T-cell (primary cell): ENCODE measurements around the gene QSOX1. TPM values are rescaled to one million over a fixed set of nuclear protein-coding genes. Genes with fewer than 3 reads are reported as not detected.

ENCODE experiments used
- ATAC-seq, 4 experiments: fragments of 200-7000 bp in 3 of 4; fragments of 150-1000 bp in 1 of 4; cut with Tn5 transposase; replicated peaks in 1 of 4; 1 replicate in 3 of 4; 2 replicates in 1 of 4; pipeline ENCODE4 v1.10.0; 2021; ENCODE audit warnings: moderate library complexity in 3 of 4, mild to moderate bottlenecking in 2 of 4, moderate number of reproducible peaks in 1 of 4
- CTCF ChIA-PET, 2 donors: fragments of 300-600 bp; sonication (Branson Sonifier 250); formaldehyde crosslinking; loops; one replicate each; lab custom pipeline; 2022; ENCODE audit warnings: antibody characterized with exemption in 2 of 2; lab: Charles Lee
- POLR2A ChIA-PET, 2 donors: fragments of 300-600 bp; sonication (Branson Sonifier 250); formaldehyde crosslinking; loops; one replicate each; lab custom pipeline; 2022; ENCODE audit warnings: antibody characterized with exemption in 2 of 2; lab: Charles Lee
- DNase-seq, 35 experiments: peaks; one replicate each; pipeline versions ENCODE4 v3.0.0 to v3.0.0-alpha.2; 2013 to 2023
- H3K27ac ChIP-seq: one replicate; pipeline ENCODE4 v1.5.1; 2013; ENCODE audit warnings: low read length
- H3K27me3 ChIP-seq, 2 experiments: replicated peaks in 1 of 2; 1 replicate in 1 of 2; 2 replicates in 1 of 2; pipeline versions ENCODE4 v1.6.1 to v1.7.0; 2013; ENCODE audit warnings: low read length in 1 of 2, mixed read lengths in 1 of 2; ENCODE audit not compliant: control insufficient read depth in 2 of 2, insufficient read depth in 2 of 2; ENCODE audit errors: extremely low read depth in 1 of 2
- H3K36me3 ChIP-seq, 2 donors: 1 replicate in 1 of 2; 2 replicates in 1 of 2; pipeline versions ENCODE4 v1.6.1 to v1.7.0; 2013; ENCODE audit warnings: low read length in 1 of 2; ENCODE audit not compliant: control insufficient read depth in 2 of 2, insufficient read depth in 1 of 2; ENCODE audit errors: extremely low read depth in 1 of 2
- H3K4me1 ChIP-seq, 2 experiments: 1 replicate in 1 of 2; 2 replicates in 1 of 2; pipeline versions ENCODE4 v1.6.1 to v1.7.0; 2013; ENCODE audit warnings: low read length in 2 of 2, mixed read lengths in 1 of 2; ENCODE audit not compliant: insufficient read depth in 2 of 2, control insufficient read depth in 1 of 2; ENCODE audit errors: extremely low read depth in 1 of 2
- H3K4me3 ChIP-seq, 2 donors: 1 replicate in 1 of 2; 2 replicates in 1 of 2; pipeline versions ENCODE4 v1.5.1 to v1.7.0; 2013; ENCODE audit warnings: mild to moderate bottlenecking in 2 of 2, low read length in 1 of 2, moderate library complexity in 1 of 2; ENCODE audit not compliant: control insufficient read depth in 1 of 2; ENCODE audit errors: extremely low read depth in 1 of 2
- H3K9me3 ChIP-seq: 2 replicates; pipeline ENCODE4 v1.7.0; 2013
- H3K27ac Mint-ChIP-seq, 2 donors: one replicate each; pipeline ENCODE4 v1.8.0; 2020 to 2021; ENCODE audit warnings: mild to moderate bottlenecking in 2 of 2, mixed read lengths in 2 of 2
- H3K27me3 Mint-ChIP-seq, 2 donors: one replicate each; pipeline ENCODE4 v1.8.0; 2021 to 2022; ENCODE audit warnings: mixed read lengths in 2 of 2
- H3K36me3 Mint-ChIP-seq: one replicate; pipeline ENCODE4 v1.8.0; 2021; ENCODE audit warnings: mixed read lengths
- H3K4me1 Mint-ChIP-seq, 3 donors: one replicate each; pipeline ENCODE4 v1.8.0; 2020 to 2022; ENCODE audit warnings: mixed read lengths in 3 of 3, mild to moderate bottlenecking in 1 of 3
- H3K4me3 Mint-ChIP-seq, 3 donors: one replicate each; pipeline ENCODE4 v1.8.0; 2020 to 2022; ENCODE audit warnings: mild to moderate bottlenecking in 3 of 3, mixed read lengths in 3 of 3, moderate library complexity in 3 of 3
- H3K9me3 Mint-ChIP-seq, 3 donors: one replicate each; pipeline ENCODE4 v1.8.0; 2020 to 2022; ENCODE audit warnings: mixed read lengths in 3 of 3
- WGBS: methylation state at CpG from one replicate; pipeline ENCODE4 v1.1.5; 2013; ENCODE audit warnings: missing lambda C conversion rate; ENCODE audit not compliant: insufficient coverage; 5-methylcytosine and 5-hydroxymethylcytosine counted together
- total RNA-seq, 35 experiments: library from RNA in 6 of 35; stranded (reverse) in 6 of 35; fragments of 120-200 nt in 1 of 35; gene quantifications; one replicate each; pipeline versions ENCODE4 v1.2.1 to v1.2.4 and lab custom pipeline; 2013 to 2026

The QSOX1 gene
- total RNA-seq, 5 donors from 2014 or later (not counting 1 experiment from before 2014, with no cell fraction given): 19.7 to 32.5 (median 28.2) TPM

DNA sequence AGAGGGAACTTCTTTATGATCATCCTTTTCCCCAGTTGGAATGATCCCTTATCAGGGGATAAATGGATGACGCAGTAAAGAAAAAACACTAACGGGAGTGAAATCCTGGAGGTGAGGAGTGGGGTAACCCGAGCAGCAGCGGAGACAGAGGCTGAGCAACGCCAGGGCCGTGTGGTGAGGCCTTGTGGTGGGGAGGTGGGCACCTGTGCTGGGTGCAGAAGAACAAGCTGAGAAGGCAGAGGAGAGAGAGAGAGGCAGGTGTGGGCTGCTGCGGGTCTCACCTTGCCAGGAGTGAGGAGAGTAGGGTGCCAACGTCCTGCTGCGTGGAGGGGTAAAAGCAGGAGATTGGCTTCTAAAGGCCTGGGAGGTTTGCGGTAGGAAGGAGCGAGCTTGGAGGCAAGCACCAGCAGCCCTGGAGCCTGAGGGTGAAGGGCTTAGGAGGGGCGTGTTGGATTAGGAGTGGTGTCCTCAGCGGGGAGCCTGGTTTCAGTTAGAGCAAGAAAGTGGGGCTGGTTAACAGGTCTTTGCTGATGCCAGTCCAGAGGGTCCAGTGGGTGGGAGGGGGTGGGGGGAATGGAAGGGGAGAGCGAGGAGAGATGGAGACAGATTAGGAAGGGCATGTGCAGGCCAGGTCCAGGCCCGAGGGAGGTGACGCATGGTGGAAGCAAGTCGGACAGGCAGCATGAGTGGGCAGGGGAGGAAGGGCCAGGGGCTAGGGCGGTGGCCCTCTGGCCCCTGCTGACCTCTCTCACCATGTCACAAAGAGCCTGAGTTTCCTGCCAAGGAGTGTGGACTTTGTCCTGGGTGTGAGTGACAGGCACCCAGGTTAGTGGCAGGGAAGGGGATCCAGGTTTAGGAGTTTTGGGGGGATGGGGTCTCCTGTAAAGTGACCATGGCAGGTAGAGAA lies 38.7 kb downstream of the QSOX1 start:
- Mint-ChIP-seq H3K4me1 (peaks cover 5 to 21% (median 9%) of the 10 kb centered on the region in 3 donors), H3K9me3 (no peaks in the 10 kb centered on the region), H3K36me3 (peaks cover 53% of the 10 kb centered on the region), H3K27me3 (no peaks in the 10 kb centered on the region), H3K27ac (no peak overlapping the region), H3K4me3 (no peak overlapping the region)
- Histone ChIP-seq H3K4me1 (peaks cover 0 to 29% of the 10 kb centered on the region in 2 experiments), H3K27me3 (no peaks in the 10 kb centered on the region), H3K4me3 (no peak overlapping the region), H3K9me3 (no peaks in the 10 kb centered on the region), H3K36me3 (peaks cover 14 to 27% of the 10 kb centered on the region in 2 donors), H3K27ac (no peak overlapping the region)
- ATAC-seq: no peak
- POLR2A ChIA-PET: no interaction called here
- WGBS: 91% methylated on average over 14 of the region's 18 CpGs
- DNase-seq: no peak
- CTCF ChIA-PET: no interaction called here

DNA sequence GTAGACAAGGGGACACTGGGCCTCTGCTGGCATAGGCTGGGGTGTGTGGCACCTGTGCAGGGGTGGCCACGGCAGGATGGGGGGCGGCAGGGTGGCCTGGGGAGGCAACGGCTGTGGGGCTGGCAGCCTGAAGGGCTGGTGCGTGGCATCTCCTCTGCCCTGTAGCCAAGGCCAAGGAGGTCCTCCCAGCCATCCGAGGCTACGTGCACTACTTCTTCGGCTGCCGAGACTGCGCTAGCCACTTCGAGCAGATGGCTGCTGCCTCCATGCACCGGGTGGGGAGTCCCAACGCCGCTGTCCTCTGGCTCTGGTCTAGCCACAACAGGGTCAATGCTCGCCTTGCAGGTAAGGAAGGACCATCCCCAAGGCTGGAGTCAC lies 39.4 kb downstream of the QSOX1 start:
- H3K27me3 Mint-ChIP-seq: no peaks in the 10 kb centered on the region
- no peaks in the 10 kb centered on the region for H3K9me3 Mint-ChIP-seq
- ATAC-seq: no peak
- Histone ChIP-seq H3K9me3 (no peaks in the 10 kb centered on the region), H3K27me3 (no peaks in the 10 kb centered on the region), H3K4me3 (no peak overlapping the region), H3K27ac (no peak overlapping the region), H3K36me3 (peaks cover 14 to 27% of the 10 kb centered on the region in 2 donors), H3K4me1 (peaks cover 0 to 29% of the 10 kb centered on the region in 2 experiments)
- ChIA-PET POLR2A (no interaction called here), CTCF (no interaction called here)
- DNase-seq: no peak
- no peak overlapping the region for H3K27ac Mint-ChIP-seq
- H3K4me1 Mint-ChIP-seq: peaks cover 5 to 21% (median 9%) of the 10 kb centered on the region in 3 donors
- no peak overlapping the region for H3K4me3 Mint-ChIP-seq
- 98% methylated on average over 13 of the region's 14 CpGs for WGBS
- peaks cover 48% of the 10 kb centered on the region for H3K36me3 Mint-ChIP-seq

GRCh38 chr1:180194546-180195207 lies 40.0 kb downstream of the QSOX1 start:
- H3K36me3 Mint-ChIP-seq: peaks cover 45% of the 10 kb centered on the region

DNA sequence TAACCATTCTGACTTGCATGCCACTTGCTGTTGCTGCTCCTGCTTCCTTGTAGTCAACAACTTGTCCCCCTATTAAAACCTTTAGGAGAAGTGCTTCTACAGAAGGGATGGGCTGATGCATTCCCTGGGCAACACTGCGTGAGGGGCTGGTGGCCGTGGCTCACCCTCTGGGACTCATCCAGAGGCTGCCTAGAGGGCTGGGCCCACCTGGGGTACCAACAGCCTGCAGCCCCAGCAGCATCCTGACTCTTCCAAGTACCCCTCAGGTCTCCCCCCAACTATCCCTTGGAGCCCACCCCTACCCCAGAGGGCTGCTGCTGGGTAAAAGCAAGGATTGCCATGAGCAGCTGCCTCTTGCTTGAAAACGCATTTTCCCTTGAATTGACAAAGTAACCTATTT lies 40.7 kb downstream of the QSOX1 start:
- Histone ChIP-seq H3K4me1 (peaks cover 0 to 22% of the 10 kb centered on the region in 2 experiments), H3K27ac (no peak overlapping the region), H3K36me3 (peaks cover 7 to 17% of the 10 kb centered on the region in 2 donors), H3K9me3 (no peaks in the 10 kb centered on the region), H3K4me3 (no peak overlapping the region), H3K27me3 (no peaks in the 10 kb centered on the region)
- ATAC-seq: no peak
- no peaks in the 10 kb centered on the region for H3K9me3 Mint-ChIP-seq
- POLR2A ChIA-PET: no interaction called here
- H3K4me1 Mint-ChIP-seq: peaks cover 5 to 17% (median 9%) of the 10 kb centered on the region in 3 donors
- H3K27me3 Mint-ChIP-seq: no peaks in the 10 kb centered on the region
- WGBS: 97% methylated on average over 3 of the region's 3 CpGs
- no peak for DNase-seq
- H3K27ac Mint-ChIP-seq: no peak overlapping the region
- no peak overlapping the region for H3K4me3 Mint-ChIP-seq
- CTCF ChIA-PET: no interaction called here
- H3K36me3 Mint-ChIP-seq: peaks cover 40% of the 10 kb centered on the region

More at GRCh38 chr1:180194546-180195207, 40.0 kb downstream of the QSOX1 start:
- Histone ChIP-seq H3K27me3 (no peaks in the 10 kb centered on the region), H3K36me3 (peaks cover 14 to 24% of the 10 kb centered on the region in 2 donors), H3K4me1 (peaks cover 0 to 29% of the 10 kb centered on the region in 2 experiments), H3K27ac (no peak overlapping the region), H3K4me3 (no peak overlapping the region), H3K9me3 (no peaks in the 10 kb centered on the region)
- Mint-ChIP-seq H3K4me1 (peaks cover 5 to 20% (median 9%) of the 10 kb centered on the region in 3 donors), H3K27me3 (no peaks in the 10 kb centered on the region), H3K9me3 (no peaks in the 10 kb centered on the region), H3K27ac (no peak overlapping the region), H3K4me3 (no peak overlapping the region)
- WGBS: 85% methylated on average over 8 of the region's 19 CpGs
- ChIA-PET POLR2A (no interaction called here), CTCF (no interaction called here)
- DNase-seq (no peak), ATAC-seq (no peak)

- no peak overlapping the region for H3K27ac Mint-ChIP-seq
These were observed 41.2 kb downstream of the QSOX1 start for GRCh38 chr1:180195916-180196315.

GRCh38 chr1:180196436-180197003 lies 41.9 kb downstream of the QSOX1 start:
- H3K36me3 Mint-ChIP-seq: peaks cover 31% of the 10 kb centered on the region
- ChIA-PET CTCF (interaction anchor here in 1 of 2 donors (0.8 kb wide), 1 partner anchor 17 kb away, joined by 3 read pairs; no protein-coding TSS in a partner anchor), POLR2A (interaction anchor here in 1 of 2 donors (0.6 kb wide), 1 partner anchor 158 kb away, joined by 9 read pairs; no protein-coding TSS in a partner anchor)
- Histone ChIP-seq H3K27ac (no peak overlapping the region), H3K27me3 (no peaks in the 10 kb centered on the region), H3K4me1 (peaks cover 0 to 11% of the 10 kb centered on the region in 2 experiments), H3K36me3 (peaks cover 4 to 14% of the 10 kb centered on the region in 2 donors), H3K9me3 (no peaks in the 10 kb centered on the region), H3K4me3 (no peak overlapping the region)
- DNase-seq (no peak), ATAC-seq (no peak)
- no peaks in the 10 kb centered on the region for H3K27me3 Mint-ChIP-seq
- peaks cover 5 to 11% (median 8%) of the 10 kb centered on the region in 3 donors for H3K4me1 Mint-ChIP-seq
- H3K9me3 Mint-ChIP-seq: no peaks in the 10 kb centered on the region
- H3K4me3 Mint-ChIP-seq: no peak overlapping the region
- WGBS: 97% methylated on average over 15 of the region's 17 CpGs
- no peak overlapping the region for H3K27ac Mint-ChIP-seq

More at GRCh38 chr1:180195916-180196315, 41.2 kb downstream of the QSOX1 start:
- no peak for ATAC-seq
- H3K4me3 ChIP-seq: no peak overlapping the region
- H3K27ac ChIP-seq: no peak overlapping the region
- H3K4me1 ChIP-seq: peaks cover 0 to 17% of the 10 kb centered on the region in 2 experiments
- H3K27me3 ChIP-seq: no peaks in the 10 kb centered on the region
- Mint-ChIP-seq H3K27me3 (no peaks in the 10 kb centered on the region), H3K36me3 (peaks cover 37% of the 10 kb centered on the region), H3K4me1 (peaks cover 5 to 17% (median 9%) of the 10 kb centered on the region in 3 donors), H3K4me3 (no peak overlapping the region), H3K9me3 (no peaks in the 10 kb centered on the region)
- no peak for DNase-seq
- 79% methylated on average over 3 of the region's 9 CpGs for WGBS
- POLR2A ChIA-PET: no interaction called here
- peaks cover 6 to 16% of the 10 kb centered on the region in 2 donors for H3K36me3 ChIP-seq
- H3K9me3 ChIP-seq: no peaks in the 10 kb centered on the region
- CTCF ChIA-PET: no interaction called here
